Muscle layer of colon (tissue), 2 donors: ENCODE measurements around the gene ATP8A2.
"Not testable (repeated sequence)": the region's sequence is repeated elsewhere in the genome, so short reads cannot be mapped to it uniquely, and the experiment has no call there.

Experiments
- H3K27ac ChIP-seq: one replicate; pipeline ENCODE4 v1.7.0; 2013; ENCODE audit warnings: low read depth, mild to moderate bottlenecking, low read length, moderate library complexity
- H3K27me3 ChIP-seq, 2 donors: one replicate each; pipeline ENCODE4 v1.7.0; 2013; ENCODE audit warnings: low read length in 2 of 2, mild to moderate bottlenecking in 2 of 2; ENCODE audit not compliant: insufficient read depth in 2 of 2, control insufficient read depth in 1 of 2
- H3K36me3 ChIP-seq: one replicate; pipeline ENCODE4 v1.7.0; 2013; ENCODE audit warnings: mild to moderate bottlenecking, low read length; ENCODE audit not compliant: insufficient read depth
- H3K4me1 ChIP-seq: one replicate; pipeline ENCODE4 v1.7.0; 2013; ENCODE audit warnings: mild to moderate bottlenecking, low read length; ENCODE audit not compliant: insufficient read depth
- H3K4me3 ChIP-seq, 2 donors: one replicate each; pipeline ENCODE4 v1.7.0; 2013; ENCODE audit warnings: low read length in 2 of 2, low read depth in 1 of 2, mild to moderate bottlenecking in 1 of 2, moderate library complexity in 1 of 2
- H3K9ac ChIP-seq: one replicate; pipeline ENCODE4 v1.7.0; 2013; ENCODE audit warnings: low read length
- H3K9me3 ChIP-seq: one replicate; pipeline ENCODE4 v1.7.0; 2013; ENCODE audit warnings: mild to moderate bottlenecking, low read length
- donor health status: abdominal sarcoma.
- donor health status: Adenocarcinoma of cecum.

ATP8A2 gene

DNA sequence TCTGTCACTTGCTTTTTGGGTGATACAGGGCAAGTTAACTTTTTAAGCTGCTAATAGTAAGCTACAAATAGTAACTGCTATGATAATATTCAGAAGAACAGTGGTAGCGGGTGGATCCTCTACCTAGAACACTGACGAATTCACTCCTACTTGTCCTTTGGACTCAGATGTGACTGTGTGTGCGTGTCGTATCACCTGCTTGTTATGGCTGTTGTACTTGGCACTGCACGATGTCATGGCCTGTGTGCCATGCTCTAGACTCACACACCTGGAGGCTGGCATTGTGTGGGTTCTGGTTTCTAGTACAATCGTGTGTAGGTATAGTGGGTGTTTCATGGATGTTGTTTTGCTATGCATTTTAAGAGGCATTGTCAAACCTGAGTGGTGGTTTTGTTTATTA lies 130.8 kb downstream of the ATP8A2 start:
- Histone ChIP-seq H3K4me1 (no peaks in the 10 kb centered on the region), H3K9me3 (no peaks in the 10 kb centered on the region), H3K4me3 (no peak overlapping the region), H3K9ac (no peak overlapping the region), H3K27me3 (no peaks in the 10 kb centered on the region), H3K27ac (no peak overlapping the region), H3K36me3 (no peaks in the 10 kb centered on the region)

DNA sequence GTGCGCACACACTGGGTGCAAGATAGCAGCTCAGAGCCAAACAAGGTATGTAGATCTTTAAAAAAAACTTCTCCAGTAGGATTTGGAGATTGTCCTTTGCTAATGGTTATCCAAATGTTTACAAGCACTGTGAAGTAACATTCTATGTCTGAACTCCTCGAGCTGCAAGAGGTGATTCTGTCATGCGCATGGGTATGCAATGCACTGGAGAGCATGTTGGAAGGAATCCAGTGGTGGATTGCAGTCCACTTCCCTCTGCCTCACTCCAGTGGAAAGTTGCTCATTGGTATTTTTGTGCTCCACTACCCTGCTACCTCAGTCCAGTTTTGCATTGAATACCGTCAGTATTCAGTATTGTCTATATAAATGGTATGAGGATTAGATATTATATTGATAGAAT lies 132.1 kb downstream of the ATP8A2 start:
- H3K4me3 ChIP-seq = no peak overlapping the region
- no peaks in the 10 kb centered on the region for H3K27me3 ChIP-seq
- no peaks in the 10 kb centered on the region for H3K4me1 ChIP-seq
- no peaks in the 10 kb centered on the region for H3K36me3 ChIP-seq
- H3K27ac ChIP-seq = no peak overlapping the region
- no peaks in the 10 kb centered on the region for H3K9me3 ChIP-seq
- no peak overlapping the region for H3K9ac ChIP-seq

DNA sequence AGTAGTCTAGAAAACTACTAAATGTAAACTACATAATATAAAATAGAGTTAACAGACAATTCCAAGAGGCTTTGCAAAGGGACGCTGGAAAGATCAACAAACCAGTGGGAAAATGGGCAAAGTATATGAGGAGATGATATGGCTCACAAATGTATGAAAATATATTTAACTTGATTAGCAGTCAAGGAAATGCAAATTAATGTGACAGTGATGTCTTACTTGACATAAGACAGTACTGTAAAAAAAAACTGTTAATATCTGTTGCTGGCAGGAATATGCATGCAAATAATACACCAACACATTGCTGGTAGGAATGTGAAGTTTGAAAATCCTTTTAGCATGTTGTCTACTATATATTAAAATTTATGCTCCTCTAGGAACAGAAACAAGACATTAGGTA lies 136.1 kb downstream of the ATP8A2 start:
- H3K9ac ChIP-seq = no peak overlapping the region
- no peak overlapping the region for H3K4me3 ChIP-seq
- H3K36me3 ChIP-seq = no peaks in the 10 kb centered on the region
- no peaks in the 10 kb centered on the region for H3K9me3 ChIP-seq
- H3K27ac ChIP-seq = no peak overlapping the region
- no peaks in the 10 kb centered on the region for H3K4me1 ChIP-seq
- H3K27me3 ChIP-seq = no peaks in the 10 kb centered on the region

DNA sequence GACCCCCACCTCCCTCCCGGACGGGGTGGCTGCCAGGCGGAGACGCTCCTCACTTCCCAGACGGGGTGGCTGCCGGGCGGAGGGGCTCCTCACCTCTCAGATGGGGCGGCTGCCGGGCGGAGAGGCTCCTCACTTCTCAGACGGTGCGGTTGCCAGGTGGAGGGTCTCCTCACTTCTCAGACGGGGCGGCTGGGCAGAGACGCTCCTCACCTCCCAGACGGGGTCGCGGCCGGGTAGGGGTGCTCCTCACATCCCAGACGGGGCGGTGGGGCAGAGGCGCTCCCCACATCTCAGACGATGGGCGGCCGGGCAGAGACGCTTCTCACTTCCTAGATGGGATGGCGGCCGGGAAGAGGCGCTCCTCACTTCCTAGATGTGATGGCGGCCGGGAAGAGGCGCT lies 141.3 kb downstream of the ATP8A2 start:
- not testable (repeated sequence) for H3K9ac ChIP-seq, H3K27ac ChIP-seq, H3K9me3 ChIP-seq, H3K27me3 ChIP-seq, H3K4me1 ChIP-seq, H3K4me3 ChIP-seq, H3K36me3 ChIP-seq

DNA sequence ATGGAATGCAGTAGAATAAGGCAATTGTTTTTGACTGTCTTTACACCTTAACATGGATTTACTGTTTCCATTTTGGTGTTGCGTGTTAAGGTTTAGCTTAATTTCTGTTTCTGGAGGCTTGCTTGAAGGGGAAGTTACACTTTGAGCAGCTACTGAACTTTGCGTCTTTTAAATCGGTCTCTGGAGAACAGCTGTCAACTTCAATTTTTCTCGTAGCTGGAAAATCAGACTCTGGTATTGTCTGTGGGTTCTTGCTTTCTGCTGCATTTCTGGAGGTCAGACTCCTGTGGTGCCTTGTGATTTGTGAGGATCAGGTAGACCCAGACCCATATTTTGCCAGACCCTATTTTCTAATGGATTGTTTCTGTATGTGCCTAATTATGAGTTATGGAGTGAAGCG lies 146.7 kb downstream of the ATP8A2 start:
- Histone ChIP-seq H3K4me1 (no peaks in the 10 kb centered on the region), H3K4me3 (no peak overlapping the region), H3K36me3 (no peaks in the 10 kb centered on the region), H3K27ac (no peak overlapping the region), H3K27me3 (no peaks in the 10 kb centered on the region), H3K9ac (no peak overlapping the region), H3K9me3 (no peaks in the 10 kb centered on the region)

DNA sequence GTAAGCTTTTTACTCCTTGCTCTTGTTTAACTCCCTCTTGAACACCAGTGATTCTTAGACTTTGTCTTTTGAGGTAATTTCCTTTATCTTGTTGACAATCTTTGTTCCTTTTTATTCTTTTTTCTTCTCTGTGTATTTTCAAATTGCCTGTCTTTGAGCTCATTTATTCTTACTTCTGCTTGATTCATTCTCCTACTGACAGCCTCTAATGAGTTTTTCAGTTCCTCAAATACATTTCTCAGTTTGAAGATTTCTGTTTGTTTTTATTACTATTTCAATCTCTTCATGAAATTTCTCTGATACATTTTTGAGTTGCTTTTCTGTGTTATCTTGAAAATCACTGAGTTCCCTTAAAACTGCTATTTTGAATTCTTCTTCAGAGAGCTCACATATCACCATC lies 154.1 kb downstream of the ATP8A2 start:
- Histone ChIP-seq H3K9ac (no peak overlapping the region), H3K27ac (no peak overlapping the region), H3K4me3 (no peak overlapping the region), H3K27me3 (no peaks in the 10 kb centered on the region), H3K4me1 (no peaks in the 10 kb centered on the region), H3K9me3 (no peaks in the 10 kb centered on the region), H3K36me3 (no peaks in the 10 kb centered on the region)

DNA sequence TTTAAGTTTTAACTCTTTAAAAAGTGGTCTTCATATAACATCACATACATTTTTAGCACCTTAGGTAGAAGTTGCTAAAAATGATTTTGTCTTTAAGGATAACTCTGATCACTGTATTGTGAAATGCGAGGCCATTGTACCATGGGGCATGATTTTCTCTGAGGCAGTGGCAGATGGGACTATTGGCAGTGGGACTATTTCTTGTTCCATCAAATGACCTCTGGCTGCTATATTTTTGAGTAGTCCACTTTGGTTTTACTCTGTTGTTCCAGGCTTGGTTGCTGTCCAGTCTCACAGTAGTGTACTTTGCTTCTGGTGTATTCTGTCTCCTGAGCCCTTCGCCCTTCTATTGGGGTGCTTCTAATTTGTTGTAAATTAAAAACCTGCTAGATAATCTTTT lies 156.5 kb downstream of the ATP8A2 start:
- no peak overlapping the region for H3K27ac ChIP-seq
- no peaks in the 10 kb centered on the region for H3K9me3 ChIP-seq
- H3K36me3 ChIP-seq = no peaks in the 10 kb centered on the region
- no peaks in the 10 kb centered on the region for H3K27me3 ChIP-seq
- no peaks in the 10 kb centered on the region for H3K4me1 ChIP-seq
- no peak overlapping the region for H3K4me3 ChIP-seq
- H3K9ac ChIP-seq = no peak overlapping the region

DNA sequence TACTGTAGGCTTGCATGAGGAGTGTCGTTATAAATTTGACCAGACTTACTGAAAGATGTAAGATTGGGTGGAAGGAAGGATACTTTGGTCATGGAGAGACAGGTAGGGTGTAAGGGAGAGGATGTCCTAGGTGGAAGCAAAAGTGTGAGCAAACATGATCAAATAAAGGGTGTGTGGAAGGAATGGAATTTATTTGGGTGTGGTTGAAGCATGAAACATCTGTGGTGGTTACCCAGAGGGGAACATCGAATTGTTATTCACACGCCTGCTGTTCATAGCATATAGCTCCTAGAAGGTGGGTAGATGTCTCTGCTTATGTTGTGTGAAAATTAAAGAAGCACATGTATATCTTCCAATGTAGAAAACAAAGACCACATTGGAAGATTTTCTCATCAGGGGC lies 157.7 kb downstream of the ATP8A2 start:
- Histone ChIP-seq H3K27me3 (no peaks in the 10 kb centered on the region), H3K36me3 (no peaks in the 10 kb centered on the region), H3K9me3 (no peaks in the 10 kb centered on the region), H3K9ac (no peak overlapping the region), H3K4me3 (no peak overlapping the region), H3K27ac (no peak overlapping the region), H3K4me1 (no peaks in the 10 kb centered on the region)

GRCh38 chr13:25538276-25538675 lies 166.5 kb downstream of the ATP8A2 start:
- Histone ChIP-seq H3K9ac (no peak overlapping the region), H3K27me3 (no peaks in the 10 kb centered on the region), H3K9me3 (no peaks in the 10 kb centered on the region), H3K4me1 (no peaks in the 10 kb centered on the region), H3K27ac (no peak overlapping the region), H3K36me3 (no peaks in the 10 kb centered on the region), H3K4me3 (no peak overlapping the region)

DNA sequence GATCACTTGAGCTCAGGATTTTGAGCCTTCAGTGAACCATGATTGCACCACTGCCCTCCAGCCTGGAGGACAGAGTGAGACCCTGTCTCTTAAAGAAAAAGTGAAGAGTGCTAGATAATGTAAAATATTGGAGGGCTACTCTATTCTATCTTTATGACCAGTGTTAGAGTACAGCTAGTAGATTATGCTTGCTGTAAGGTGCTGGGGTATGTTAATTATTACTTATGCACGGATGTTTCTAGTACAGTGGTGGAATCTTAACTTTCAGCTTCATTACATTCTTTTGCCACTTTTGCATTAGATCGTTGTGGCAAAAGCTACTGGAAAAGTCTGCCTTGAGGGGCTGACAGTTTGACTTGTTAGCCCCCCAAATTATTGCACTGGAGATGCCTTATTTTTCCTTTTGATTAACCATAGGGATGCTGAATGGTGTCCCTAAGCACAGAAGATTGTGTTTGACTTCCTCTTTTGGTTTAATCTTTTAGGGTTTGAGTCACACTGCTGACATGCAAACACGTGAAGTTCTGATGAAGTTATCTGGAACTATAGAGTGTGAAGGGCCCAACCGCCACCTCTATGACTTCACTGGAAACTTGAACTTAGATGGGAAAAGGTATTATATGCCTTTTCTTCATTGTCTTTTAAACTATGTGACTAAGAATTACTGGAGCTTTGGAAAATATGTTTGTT lies 169.8 kb downstream of the ATP8A2 start:
- Histone ChIP-seq H3K4me3 (no peak overlapping the region), H3K36me3 (no peaks in the 10 kb centered on the region), H3K27ac (no peak overlapping the region), H3K4me1 (no peaks in the 10 kb centered on the region), H3K27me3 (no peaks in the 10 kb centered on the region), H3K9me3 (no peaks in the 10 kb centered on the region), H3K9ac (no peak overlapping the region)

GRCh38 chr13:25548991-25549390 lies 177.2 kb downstream of the ATP8A2 start:
- H3K36me3 ChIP-seq, H3K4me3 ChIP-seq, H3K27ac ChIP-seq, H3K9ac ChIP-seq, H3K27me3 ChIP-seq, H3K9me3 ChIP-seq, H3K4me1 ChIP-seq: not testable (repeated sequence)

- H3K27ac ChIP-seq = no peak overlapping the region
These were observed 190.0 kb downstream of the ATP8A2 start for GRCh38 chr13:25561812-25562211.

More at GRCh38 chr13:25561812-25562211, 190.0 kb downstream of the ATP8A2 start:
- Histone ChIP-seq H3K36me3 (no peaks in the 10 kb centered on the region), H3K4me1 (no peaks in the 10 kb centered on the region), H3K4me3 (no peak overlapping the region), H3K9me3 (no peaks in the 10 kb centered on the region), H3K9ac (no peak overlapping the region), H3K27me3 (no peaks in the 10 kb centered on the region)
